PC-9 (cell line): ENCODE measurements around the gene FCHO1. TPM values are rescaled to one million over a fixed set of nuclear protein-coding genes. Genes with fewer than 3 reads are reported as not detected.

Experiments used
- BruUV-seq: library from RNA; stranded (reverse); fragments of 400-500 nt; replicated peaks from 2 replicates; lab custom pipeline; 2021; lab: Mats Ljungman, UMichigan
- CTCF ChIA-PET: fragments of 300-600 bp; sonication (Branson Sonifier 250); formaldehyde crosslinking; loops from one replicate; lab custom pipeline; 2022; ENCODE audit warnings: antibody characterized with exemption; lab: Charles Lee
- POLR2A ChIA-PET: fragments of 300-600 bp; sonication (Branson Sonifier 250); formaldehyde crosslinking; loops from one replicate; lab custom pipeline; 2022; ENCODE audit warnings: antibody characterized with exemption; ENCODE audit not compliant: unreplicated experiment; lab: Charles Lee
- DNase-seq, 2 experiments: peaks; one replicate each; pipeline versions ENCODE4 v3.0.0 to v3.0.0-alpha.2; 2015 to 2022; ENCODE audit warnings: mixed read lengths in 1 of 2
- H2AFZ ChIP-seq: fragments of 200-600 bp; sonication (generic); 2 replicates; pipeline ENCODE4 v1.8.1; 2017; ENCODE audit warnings: antibody characterized with exemption
- H3F3A ChIP-seq: fragments of 200-600 bp; sonication (generic); 2 replicates; pipeline ENCODE4 v1.8.1; 2017; ENCODE audit warnings: antibody characterized with exemption, mild to moderate bottlenecking, low read depth; ENCODE audit not compliant: insufficient read depth
- H3K27ac ChIP-seq: fragments of 200-600 bp; sonication (generic); 2 replicates; pipeline ENCODE4 v1.6.1; 2016; ENCODE audit warnings: mixed run types
- H3K27me3 ChIP-seq: fragments of 200-600 bp; sonication (generic); 2 replicates; pipeline ENCODE4 v1.6.1; 2016; ENCODE audit warnings: low read depth, mixed run types; ENCODE audit not compliant: insufficient read depth
- H3K36me3 ChIP-seq: fragments of 200-600 bp; sonication (generic); 2 replicates; pipeline ENCODE4 v1.6.1; 2016; ENCODE audit warnings: low read depth, mixed run types
- H3K4me1 ChIP-seq: fragments of 200-600 bp; sonication (generic); replicated peaks from 2 replicates; pipeline ENCODE4 v1.6.1; 2016; ENCODE audit warnings: mixed run types; ENCODE audit not compliant: insufficient read depth
- H3K4me2 ChIP-seq: fragments of 200-600 bp; sonication (generic); 2 replicates; pipeline ENCODE4 v1.6.1; 2017; ENCODE audit warnings: mixed run types
- H3K4me3 ChIP-seq: fragments of 200-600 bp; sonication (generic); 2 replicates; pipeline ENCODE4 v1.6.1; 2016; ENCODE audit warnings: mixed run types
- H3K79me2 ChIP-seq: fragments of 200-600 bp; sonication (generic); 2 replicates; pipeline ENCODE4 v1.6.1; 2017; ENCODE audit warnings: low read depth, mixed run types
- H3K9me2 ChIP-seq: fragments of 200-600 bp; sonication (generic); 2 replicates; pipeline ENCODE4 v1.8.1; 2017; ENCODE audit warnings: mild to moderate bottlenecking; ENCODE audit not compliant: insufficient read depth
- H3K9me3 ChIP-seq: fragments of 200-600 bp; sonication (generic); 2 replicates; pipeline ENCODE4 v1.8.1; 2016; ENCODE audit warnings: low read depth; ENCODE audit not compliant: insufficient read depth
- H4K20me1 ChIP-seq: fragments of 200-600 bp; sonication (generic); 2 replicates; pipeline ENCODE4 v1.8.1; 2017; ENCODE audit not compliant: insufficient read depth
- CTCF ChIP-seq: fragments of 200-600 bp; sonication (generic); conservative IDR thresholded peaks from 2 replicates; pipeline ENCODE4 v1.6.1; 2017; ENCODE audit warnings: mixed run types, antibody characterized with exemption, mild to moderate bottlenecking, moderate library complexity
- EZH2 ChIP-seq: fragments of 200-600 bp; sonication (generic); IDR thresholded peaks from 2 replicates; pipeline ENCODE4 v1.8.0; 2017; ENCODE audit warnings: antibody characterized with exemption, low read depth
- intact Hi-C: fragments of 100-400 bp; cut with micrococcal nuclease; formaldehyde crosslinking; loops from one replicate; pipeline ENCODE4 v1.10.0; 2022; ENCODE audit not compliant: unreplicated experiment
- total RNA-seq: library from RNA; stranded (reverse); gene quantifications from 2 replicates; pipeline ENCODE4 v1.2.3, GENCODE V29; 2021

The FCHO1 gene
- total RNA-seq, 1 experiment from 2014 or later, result 34.8 TPM

- no peak overlapping the region for H2AFZ ChIP-seq
- H3K27ac ChIP-seq, result no peak overlapping the region
- H3K27me3 ChIP-seq, result no peaks in the 10 kb centered on the region
- intact Hi-C loops, result no loop called here
- no peaks in the 10 kb centered on the region for H3K9me3 ChIP-seq
- H3K4me2 ChIP-seq, result no peak overlapping the region
- no peaks in the 10 kb centered on the region for H3K9me2 ChIP-seq
- ChIA-PET POLR2A (no interaction called here), CTCF (interaction anchor here (0.6 kb wide), 1 partner anchor 231 kb away, joined by 3 read pairs; no protein-coding TSS in a partner anchor)
- no peak for DNase-seq
- H3K79me2 ChIP-seq, result peaks cover 30% of the 10 kb centered on the region
- BruUV-seq, result no TSS peak
- H4K20me1 ChIP-seq, result peaks cover 77% of the 10 kb centered on the region
- H3F3A ChIP-seq, result peaks cover 7% of the 10 kb centered on the region; the same call in 1 of the 2 replicates
- H3K4me3 ChIP-seq, result no peak overlapping the region
- H3K4me1 ChIP-seq, result peaks cover 3% of the 10 kb centered on the region
- no peak for TF ChIP-seq CTCF
- no peak for TF ChIP-seq EZH2
- H3K36me3 ChIP-seq, result peaks cover 14% of the 10 kb centered on the region; the same call in 1 of the 2 replicates
These were observed 25.0 kb upstream of the FCHO1 start for GRCh38 chr19:17726136-17726741.

- Histone ChIP-seq H3K79me2 (peaks cover 30% of the 10 kb centered on the region), H3K4me1 (no peaks in the 10 kb centered on the region), H3F3A (peaks cover 2% of the 10 kb centered on the region; the same call in 1 of the 2 replicates), H3K27me3 (no peaks in the 10 kb centered on the region), H3K9me2 (no peaks in the 10 kb centered on the region), H3K27ac (no peak overlapping the region), H3K36me3 (peaks cover 19% of the 10 kb centered on the region; the same call in 1 of the 2 replicates), H4K20me1 (peaks cover 77% of the 10 kb centered on the region), H2AFZ (no peak overlapping the region), H3K4me2 (no peak overlapping the region), H3K4me3 (no peak overlapping the region), H3K9me3 (no peaks in the 10 kb centered on the region)
- intact Hi-C loops, result no loop called here
- POLR2A ChIA-PET, result no interaction called here
- CTCF ChIA-PET, result no interaction called here
- TF ChIP-seq CTCF (no peak), EZH2 (no peak)
- no TSS peak for BruUV-seq
- no peak for DNase-seq
These were observed 24.1 kb upstream of the FCHO1 start for GRCh38 chr19:17726964-17727773.

- Histone ChIP-seq H3K36me3 (peaks cover 22% of the 10 kb centered on the region; the same call in 1 of the 2 replicates), H3K9me3 (no peaks in the 10 kb centered on the region), H3K79me2 (peaks cover 24% of the 10 kb centered on the region), H3K4me1 (no peaks in the 10 kb centered on the region), H3K9me2 (no peaks in the 10 kb centered on the region), H3K4me2 (no peak overlapping the region), H3K27me3 (no peaks in the 10 kb centered on the region), H4K20me1 (peaks cover 77% of the 10 kb centered on the region), H2AFZ (no peak overlapping the region), H3F3A (no peaks in the 10 kb centered on the region; the same call in 1 of the 2 replicates), H3K27ac (no peak overlapping the region), H3K4me3 (no peak overlapping the region)
- no peak for TF ChIP-seq EZH2
- no peak for TF ChIP-seq CTCF
- ChIA-PET POLR2A (no interaction called here), CTCF (no interaction called here)
- DNase-seq, result no peak
- intact Hi-C loops, result no loop called here
- BruUV-seq, result no TSS peak
These were observed 23.4 kb upstream of the FCHO1 start for GRCh38 chr19:17727843-17728242.
